ENCODE data around the gene SEPTIN10. TPM values are rescaled to one million over a fixed set of nuclear protein-coding genes. Genes with fewer than 3 reads are reported as not detected.

Gene SEPTIN10
- total RNA-seq, 1 experiment from 2014 or later: 92.5 TPM

DNA sequence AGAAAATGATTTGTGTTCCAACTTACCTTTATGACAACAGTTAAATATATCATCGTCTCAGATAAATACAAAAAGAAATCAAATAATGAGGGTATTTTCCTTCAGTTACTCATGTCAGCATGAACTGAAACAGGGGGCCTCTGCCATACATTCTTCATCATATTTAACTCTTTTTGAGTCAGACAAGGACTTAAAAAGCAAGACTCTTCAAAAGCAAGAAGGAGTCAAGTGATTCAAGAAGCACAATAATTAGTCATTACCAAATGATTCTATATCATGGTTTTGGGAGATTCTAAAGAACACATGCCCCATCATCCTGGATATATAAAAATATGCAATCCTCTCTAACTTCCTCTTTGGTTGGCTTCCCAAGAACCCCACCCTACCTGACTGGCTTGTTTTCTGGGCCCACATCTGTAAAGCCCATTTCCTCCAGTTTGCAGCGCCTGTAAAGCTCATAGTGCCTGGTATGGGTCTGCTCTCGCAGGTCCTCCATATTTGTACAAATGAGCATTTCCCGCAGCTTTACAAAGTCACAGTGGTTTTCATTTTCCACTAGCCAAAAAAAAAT lies 49.7 kb downstream of the SEPTIN10 start:
- Histone ChIP-seq H2BK120ac (ENCODE audit: low read depth, low read length, poor library complexity, severe bottlenecking) (no peak overlapping the region), H4K20me1 (ENCODE audit: control insufficient read depth, insufficient read depth, insufficient read length) (no peaks in the 10 kb centered on the region), H4K5ac (ENCODE audit: insufficient read length, low read depth, low read length) (no peak overlapping the region), H2BK5ac (ENCODE audit: insufficient read length, low read length) (no peak overlapping the region), H3K4ac (ENCODE audit: low read depth, low read length) (no peak overlapping the region), H3K4me1 (ENCODE audit: insufficient read depth, low read length) (no peaks in the 10 kb centered on the region), H2AFZ (ENCODE audit: low read length) (no peak overlapping the region), H4K8ac (replicated peaks; ENCODE audit: insufficient read length, low read depth, low read length) (no peak overlapping the region), H3T11ph (ENCODE audit: low read length) (no peak overlapping the region), H3K79me2 (ENCODE audit: insufficient read depth, low read length) (no peaks in the 10 kb centered on the region), H2BK15ac (ENCODE audit: low read depth, low read length) (no peak overlapping the region), H3K56ac (ENCODE audit: insufficient read length, low read depth, low read length) (no peak overlapping the region), H3K23me2 (ENCODE audit: insufficient read length, low read depth, low read length, poor library complexity, severe bottlenecking) (no peaks in the 10 kb centered on the region), H3K18ac (ENCODE audit: insufficient read length, low read depth, low read length) (no peak overlapping the region), H3K27me3 (ENCODE audit: insufficient read depth, low read length) (no peaks in the 10 kb centered on the region), H3K27ac (ENCODE audit: insufficient read length, low read depth, low read length) (no peak overlapping the region), H3K9me3 (ENCODE audit: control insufficient read depth, low read depth, low read length) (no peaks in the 10 kb centered on the region), H2BK12ac (ENCODE audit: insufficient read length, low read depth, low read length) (no peak overlapping the region), H2AK5ac (ENCODE audit: insufficient read length, low read length) (no peak overlapping the region), H3K14ac (ENCODE audit: insufficient read depth, low read length) (no peak overlapping the region), H3K4me2 (ENCODE audit: insufficient read depth, insufficient read length, low read length) (no peak overlapping the region), H3K9ac (ENCODE audit: extremely low read depth, insufficient read length, low read length) (no peak overlapping the region), H3K79me1 (ENCODE audit: insufficient read depth, low read depth, low read length, poor library complexity, severe bottlenecking) (no peaks in the 10 kb centered on the region), H2BK20ac (ENCODE audit: low read depth, low read length, poor library complexity, severe bottlenecking) (no peak overlapping the region), H3K23ac (ENCODE audit: insufficient read length, low read depth, low read length) (no peak overlapping the region), H4K91ac (ENCODE audit: insufficient read length, low read depth, low read length) (no peak overlapping the region)
- no peaks in the 10 kb centered on the region for H3K9me3 Mint-ChIP-seq
- no peaks in the 10 kb centered on the region for H3K27me3 Mint-ChIP-seq (ENCODE audit: low read depth)
- no peaks in the 10 kb centered on the region for H3K4me1 Mint-ChIP-seq
- no peak for DNase-seq
- WGBS (ENCODE audit: extremely low coverage, insufficient read length, low lambda C conversion rate): no CpG with 5 or more reads among the region's 4 CpGs
- no peak overlapping the region for H3K27ac Mint-ChIP-seq
- peaks cover 16 to 52% (median 40%) of the 10 kb centered on the region in 3 experiments; a peak in 6 of 7 replicates for H3K36me3 Mint-ChIP-seq (ENCODE audit: insufficient read depth in 1 of 3, low read depth in 3 of 3)
- no peak overlapping the region for H3K4me3 Mint-ChIP-seq
- TF ChIP-seq, protein P1, sequence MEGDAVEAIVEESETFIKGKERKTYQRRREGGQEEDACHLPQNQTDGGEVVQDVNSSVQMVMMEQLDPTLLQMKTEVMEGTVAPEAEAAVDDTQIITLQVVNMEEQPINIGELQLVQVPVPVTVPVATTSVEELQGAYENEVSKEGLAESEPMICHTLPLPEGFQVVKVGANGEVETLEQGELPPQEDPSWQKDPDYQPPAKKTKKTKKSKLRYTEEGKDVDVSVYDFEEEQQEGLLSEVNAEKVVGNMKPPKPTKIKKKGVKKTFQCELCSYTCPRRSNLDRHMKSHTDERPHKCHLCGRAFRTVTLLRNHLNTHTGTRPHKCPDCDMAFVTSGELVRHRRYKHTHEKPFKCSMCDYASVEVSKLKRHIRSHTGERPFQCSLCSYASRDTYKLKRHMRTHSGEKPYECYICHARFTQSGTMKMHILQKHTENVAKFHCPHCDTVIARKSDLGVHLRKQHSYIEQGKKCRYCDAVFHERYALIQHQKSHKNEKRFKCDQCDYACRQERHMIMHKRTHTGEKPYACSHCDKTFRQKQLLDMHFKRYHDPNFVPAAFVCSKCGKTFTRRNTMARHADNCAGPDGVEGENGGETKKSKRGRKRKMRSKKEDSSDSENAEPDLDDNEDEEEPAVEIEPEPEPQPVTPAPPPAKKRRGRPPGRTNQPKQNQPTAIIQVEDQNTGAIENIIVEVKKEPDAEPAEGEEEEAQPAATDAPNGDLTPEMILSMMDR (conservative IDR thresholded peaks at IDR 0.05): no peak
